Frontal cortex (tissue), 4 donors: ENCODE results near the gene CD300LB. TPM values are rescaled to one million over a fixed set of nuclear protein-coding genes. Genes with fewer than 3 reads are reported as not detected.
"Not testable (repeated sequence)": the region's sequence is repeated elsewhere in the genome, so short reads cannot be mapped to it uniquely, and the experiment has no call there.

Experiments used
- DNase-seq, 2 donors: peaks; one replicate each; pipeline ENCODE4 v3.0.0; 2012; ENCODE audit warnings: low spot score in 2 of 2
- FAIRE-seq: peaks from 2 replicates; lab custom pipeline; 2012; peaks lifted over from hg19 to GRCh38; lab: Jason Lieb, UNC
- total RNA-seq: library from RNA; depleted of rRNA; stranded (reverse); fragments of >200 nt; gene quantifications from one replicate; pipeline ENCODE4 v1.2.3, GENCODE V29; 2014
- donor health status: control.
- donor health status: control.
- donor health status: control.

Gene CD300LB
- not detected for total RNA-seq

DNA sequence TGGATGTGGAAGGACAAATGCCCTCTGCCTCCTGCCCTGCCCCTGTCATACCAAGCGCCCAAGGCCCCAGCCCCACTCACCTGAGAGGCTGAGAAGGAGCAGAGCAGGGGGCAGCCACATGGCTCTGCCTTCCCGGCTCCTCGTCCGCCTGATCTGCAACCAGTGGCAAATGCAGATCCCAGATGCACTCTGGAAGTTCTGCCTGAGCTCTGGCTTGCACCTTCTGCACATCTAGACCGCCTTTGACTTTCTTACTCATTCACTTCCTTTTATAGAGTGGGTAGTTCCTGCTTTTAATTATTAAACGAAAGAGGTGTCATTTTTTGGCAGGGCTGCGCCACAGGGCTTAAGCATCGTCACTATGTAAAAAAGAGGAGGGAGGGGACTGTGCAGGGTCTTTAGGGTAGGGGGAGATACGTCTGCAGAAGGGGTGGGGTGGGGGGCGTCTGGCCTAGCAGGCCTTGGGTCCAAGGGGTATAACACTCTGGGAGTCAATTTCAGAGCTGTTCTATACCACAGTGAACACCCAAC lies at the start of gene CD300LB:
CD300LB (minus strand) TSS at position 245 of the 531 bp plus-strand sequence; CDS start at position 120, 125 bp downstream.
- FAIRE-seq (no peak), DNase-seq (no peak)

- FAIRE-seq (no peak), DNase-seq (no peak)
Observed at GRCh38 chr17:74579900-74580299, 48.6 kb upstream of the CD300LB start.

GRCh38 chr17:74578979-74579378 lies 47.7 kb upstream of the CD300LB start:
- no peak for FAIRE-seq
- DNase-seq: no peak

DNA sequence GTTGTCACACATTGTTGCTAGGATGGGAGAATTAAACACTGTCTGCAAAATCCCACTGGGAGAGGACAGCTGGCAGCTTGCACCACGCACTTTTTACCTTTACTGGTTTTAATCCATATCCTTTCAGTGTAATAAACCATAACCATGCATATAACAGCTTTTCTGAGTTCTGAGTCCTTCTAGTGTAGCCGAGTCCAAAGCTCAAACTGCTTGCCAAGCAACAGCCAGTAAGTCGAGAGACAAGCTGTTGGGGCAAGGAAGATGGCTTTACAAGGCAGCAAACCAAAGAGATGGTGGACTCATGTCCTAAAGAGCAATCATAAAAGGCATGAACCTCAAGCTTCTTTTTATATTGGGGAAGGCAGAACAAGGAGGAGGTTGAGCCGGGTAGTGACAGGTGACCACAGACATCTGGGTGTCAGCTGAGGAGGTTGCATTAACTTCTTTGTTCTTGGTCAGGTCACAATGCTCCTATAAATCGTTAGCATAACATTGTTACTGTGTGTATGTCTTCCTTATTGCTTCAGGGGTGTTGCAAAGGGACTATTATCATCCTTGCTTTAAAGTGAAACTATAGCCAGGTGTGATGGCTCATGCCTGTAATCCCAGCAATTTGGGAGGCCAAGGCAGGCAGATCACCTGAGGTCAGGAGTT lies 43.3 kb upstream of the CD300LB start:
- no peak for FAIRE-seq
- DNase-seq: no peak

GRCh38 chr17:74573635-74574034 lies 42.4 kb upstream of the CD300LB start:
- DNase-seq, FAIRE-seq: not testable (repeated sequence)

DNA sequence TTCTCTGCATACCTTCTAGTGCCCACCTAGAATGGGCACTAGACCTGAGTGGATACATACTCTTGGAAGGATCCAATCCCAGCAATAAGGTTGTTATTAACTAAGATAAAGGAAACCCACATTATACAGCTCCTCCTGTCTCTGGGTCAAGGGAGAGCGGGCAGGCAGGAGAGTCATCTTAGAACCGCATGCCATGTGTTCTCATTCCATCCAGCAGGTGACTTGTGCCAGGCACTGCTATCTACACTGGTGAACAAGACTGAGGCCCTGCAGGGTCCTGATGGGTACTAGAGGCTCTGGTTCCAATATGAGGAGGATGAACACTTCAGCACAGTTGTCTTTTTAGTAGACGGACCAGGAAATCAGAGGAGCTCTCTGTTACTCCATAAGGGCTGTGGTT lies 41.9 kb upstream of the CD300LB start:
- FAIRE-seq (no peak), DNase-seq (no peak)

DNA sequence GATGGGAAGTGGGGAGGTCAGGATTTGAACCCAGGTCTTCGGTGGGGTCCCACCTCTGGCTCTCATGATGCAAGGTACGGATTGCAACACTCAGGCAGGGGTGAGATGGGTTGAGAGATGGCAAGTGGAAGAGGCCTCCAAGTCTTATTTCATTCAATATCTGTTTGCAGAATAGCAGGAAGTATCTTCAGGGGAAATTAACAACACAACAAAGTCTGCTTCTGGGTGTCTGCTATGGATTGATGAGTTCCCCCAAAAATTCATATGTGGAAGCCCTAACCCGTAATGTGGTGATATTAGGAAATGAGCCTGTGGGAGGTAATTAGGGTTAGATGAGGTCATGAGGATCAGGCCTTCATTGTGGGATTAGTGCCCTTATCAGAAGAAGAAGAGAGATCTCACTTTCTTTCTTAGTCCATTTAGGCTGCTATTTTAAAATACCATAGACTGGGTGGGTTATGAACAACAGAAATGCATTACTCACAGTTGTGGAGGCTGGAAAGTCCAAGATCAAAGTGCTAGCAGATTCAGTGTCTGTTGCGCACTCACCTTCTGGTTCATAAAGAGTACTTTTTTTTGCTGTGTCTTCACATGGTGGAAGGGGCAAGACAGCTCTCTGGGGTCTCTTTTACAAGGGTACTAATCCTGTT lies 40.5 kb upstream of the CD300LB start:
- DNase-seq: no peak
- no peak for FAIRE-seq

DNA sequence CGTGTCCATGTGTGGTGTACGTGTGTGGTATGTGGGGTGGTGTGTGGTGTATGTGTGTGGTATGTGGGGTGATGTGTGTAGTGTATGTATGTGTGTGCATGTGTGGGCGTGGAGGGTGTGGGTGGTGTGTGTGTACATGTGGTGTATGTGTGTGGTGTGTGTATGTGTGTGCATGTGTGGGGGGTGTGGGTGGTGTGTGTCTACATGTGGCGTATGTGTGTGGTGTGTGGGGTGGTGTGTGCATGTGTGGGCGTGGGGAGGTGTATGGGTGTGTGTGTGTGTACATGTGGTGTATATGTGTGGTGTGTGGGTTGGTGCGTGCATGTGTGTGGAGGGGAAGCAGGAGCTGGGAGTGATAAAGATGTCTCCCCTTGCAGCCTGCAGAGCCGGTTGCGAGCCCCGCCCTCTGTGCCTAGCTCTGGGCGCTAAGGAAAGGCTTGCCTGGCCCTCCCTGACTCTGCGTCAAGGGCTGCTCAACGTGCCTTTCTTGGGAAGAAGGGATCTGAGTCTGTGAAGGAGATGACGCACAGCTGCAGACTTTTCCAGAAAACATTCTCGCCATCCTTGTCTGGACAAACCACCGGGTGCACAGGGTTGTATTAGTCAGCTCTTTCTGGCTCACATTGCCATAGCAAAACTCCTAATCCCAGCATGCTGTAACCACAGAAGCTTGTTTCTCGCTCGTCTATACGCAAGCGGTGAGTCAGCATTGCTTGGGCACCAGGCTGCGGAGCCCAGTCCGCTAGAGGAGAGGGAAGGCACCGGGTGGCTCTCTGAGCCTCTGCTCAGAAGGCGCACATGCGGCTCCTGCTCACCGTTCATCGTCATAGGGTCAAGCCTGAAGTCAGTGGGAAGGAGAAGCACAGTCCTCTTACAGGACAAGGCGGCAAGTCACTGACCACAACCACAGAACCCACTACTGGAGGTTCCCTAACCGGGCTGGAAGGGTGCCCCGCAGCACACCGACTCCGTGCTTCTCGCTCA lies 38.0 kb upstream of the CD300LB start:
- FAIRE-seq (no peak), DNase-seq (no peak)

DNA sequence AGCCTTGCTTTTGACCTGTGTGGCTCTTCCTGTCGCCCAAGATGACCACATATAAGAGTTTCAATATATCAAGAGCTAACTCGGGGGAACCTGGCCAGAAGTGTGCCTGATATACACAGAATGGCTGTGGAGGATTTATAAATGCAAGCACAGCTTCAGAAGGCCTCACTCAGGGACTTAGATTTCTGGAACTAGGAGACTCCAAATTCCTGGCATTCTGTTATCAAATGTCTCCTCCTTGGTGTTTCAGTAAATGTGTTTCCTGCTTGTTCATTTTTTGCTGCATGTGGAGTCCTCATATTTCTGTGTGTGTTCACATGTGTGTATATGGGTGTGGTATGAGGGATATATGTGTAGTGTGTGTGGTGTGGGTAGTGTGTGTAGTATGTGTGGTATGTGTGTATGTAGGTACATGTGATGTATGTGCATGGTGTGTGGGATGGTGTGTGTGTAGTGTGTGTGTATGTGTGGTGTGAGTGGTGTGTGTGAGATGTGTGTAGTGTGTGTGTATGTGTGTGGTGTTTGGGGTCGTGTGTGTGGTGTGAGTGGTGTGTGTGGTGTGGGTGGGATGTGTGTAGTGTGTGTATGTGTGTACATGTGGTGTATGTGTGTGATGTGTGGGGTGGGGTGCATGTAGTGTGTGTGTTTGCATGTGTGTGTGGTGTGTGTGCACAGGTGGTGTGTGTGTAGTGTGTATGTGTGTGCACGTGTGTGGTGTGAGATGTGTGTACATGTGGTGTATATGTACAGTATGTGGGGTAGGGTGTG lies 37.0 kb upstream of the CD300LB start:
- FAIRE-seq: no peak
- no peak for DNase-seq

DNA sequence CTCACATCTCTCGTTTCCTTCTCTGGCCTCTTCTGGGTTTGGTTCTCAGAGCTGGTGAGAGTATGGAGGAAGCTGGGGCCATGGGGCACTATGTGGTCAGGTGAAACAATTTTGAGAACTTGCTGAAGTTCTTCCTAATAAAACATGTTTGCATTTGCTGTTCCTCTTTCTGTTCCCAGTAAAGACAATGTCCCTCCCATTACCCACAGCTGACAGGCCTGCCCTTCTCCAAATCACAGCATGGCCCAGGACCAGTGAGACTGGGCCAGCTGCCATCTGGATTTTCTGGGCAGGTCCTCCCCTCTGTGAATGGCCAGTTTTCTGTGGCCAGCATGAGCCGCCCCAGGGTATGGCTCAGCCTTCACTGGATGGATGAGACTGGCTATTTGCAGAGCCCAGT lies 36.1 kb upstream of the CD300LB start, which contains the start of gene CD300H:
CD300H (minus strand) TSS at position 113 of the 400 bp plus-strand sequence.
- DNase-seq (no peak), FAIRE-seq (no peak)

- no peak for FAIRE-seq
- DNase-seq: no peak
Observed at GRCh38 chr17:74566132-74566753, 35.0 kb upstream of the CD300LB start.

DNA sequence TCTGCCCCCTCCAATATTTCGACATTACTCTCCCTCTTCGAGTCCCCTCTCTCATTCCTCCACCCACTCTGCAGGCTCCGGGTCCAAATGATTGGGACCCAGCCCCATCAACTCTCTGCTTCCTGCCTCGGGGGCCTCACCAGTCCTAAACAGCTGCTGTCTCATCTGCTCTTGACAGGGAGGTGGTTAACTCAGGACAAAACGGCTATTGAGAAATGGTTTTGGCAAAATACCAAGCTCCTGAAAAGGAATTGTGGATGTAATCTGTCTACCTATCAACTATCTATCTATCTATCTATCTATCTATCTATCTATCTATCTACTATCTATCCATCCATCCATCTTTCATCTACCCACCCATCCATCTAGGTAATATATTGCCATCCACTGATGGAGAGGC lies 33.9 kb upstream of the CD300LB start:
- no peak for FAIRE-seq
- no peak for DNase-seq

DNA sequence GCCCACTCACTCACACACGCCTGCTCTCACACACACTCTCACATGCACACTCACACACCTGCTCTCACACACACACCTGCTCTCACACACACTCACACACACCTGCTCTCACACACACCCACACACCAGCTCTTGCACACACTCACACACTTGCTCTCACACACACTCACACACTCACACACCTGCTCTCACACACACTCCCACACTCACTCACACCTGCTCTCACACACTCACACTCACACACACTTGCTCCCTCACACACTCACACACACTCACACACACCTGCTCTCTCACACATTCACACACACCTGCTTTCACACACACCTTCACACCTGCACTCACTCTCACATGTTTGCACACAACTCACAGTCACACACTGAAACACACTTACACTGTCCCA lies 32.1 kb upstream of the CD300LB start:
- FAIRE-seq: no peak
- DNase-seq: no peak

DNA sequence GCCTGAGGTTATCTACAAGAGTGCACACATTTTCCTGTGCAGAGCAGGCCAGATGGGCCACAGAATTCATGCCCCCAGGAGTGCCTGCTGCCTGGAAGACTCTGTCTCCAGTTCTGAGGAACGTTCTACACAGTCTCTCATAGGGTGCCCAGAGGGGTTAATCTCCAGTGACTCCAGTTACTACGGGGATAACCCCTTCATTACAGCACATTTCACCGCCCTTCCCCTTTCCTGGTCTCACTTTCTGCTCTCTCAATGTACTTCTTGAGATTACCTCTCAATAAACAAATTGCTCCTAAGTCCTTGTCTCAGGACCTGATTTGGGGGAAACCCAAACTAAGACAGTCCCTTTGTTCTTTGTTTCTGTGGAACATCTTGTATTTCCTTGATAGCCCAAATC lies 30.3 kb upstream of the CD300LB start:
- DNase-seq (no peak), FAIRE-seq (no peak)

- FAIRE-seq: no peak
- DNase-seq: no peak
Observed at GRCh38 chr17:74558882-74559519, 27.7 kb upstream of the CD300LB start.

- FAIRE-seq: not testable (repeated sequence)
Observed at GRCh38 chr17:74558402-74558801, 27.1 kb upstream of the CD300LB start.

DNA sequence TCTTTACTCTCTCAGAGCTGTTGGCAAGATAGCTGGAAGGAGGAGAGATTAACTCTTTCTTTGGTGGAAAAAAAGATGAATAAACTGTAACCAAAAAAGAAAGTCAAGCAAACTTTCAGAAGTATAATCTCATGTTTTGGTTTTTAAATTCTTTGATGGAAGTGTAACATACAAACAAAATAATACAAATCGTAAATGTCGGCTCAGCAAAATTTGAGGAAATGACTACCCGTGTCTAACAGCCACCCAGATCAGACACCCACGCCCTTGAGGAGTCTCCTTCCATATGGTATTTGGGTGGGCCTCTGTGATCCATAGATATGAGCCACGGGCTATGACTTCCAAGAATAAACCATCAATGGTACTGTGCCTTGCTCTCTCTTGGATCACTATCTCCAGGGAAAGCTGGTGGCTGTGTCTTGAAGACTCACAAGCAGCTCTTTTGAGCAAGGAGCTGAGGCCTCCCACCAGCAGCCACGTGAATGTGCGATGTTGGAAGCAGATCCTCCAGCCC lies 24.2 kb upstream of the CD300LB start:
- DNase-seq (no peak), FAIRE-seq (no peak)

More at GRCh38 chr17:74558402-74558801, 27.1 kb upstream of the CD300LB start:
- not testable (repeated sequence) for DNase-seq

- DNase-seq (no peak), FAIRE-seq (no peak)
Observed at GRCh38 chr17:74554909-74555308, 23.6 kb upstream of the CD300LB start.
